ENCODE measurements around the gene DHDH. TPM values are rescaled to one million over a fixed set of nuclear protein-coding genes. Genes with fewer than 3 reads are reported as not detected.
"Not testable (repeated sequence)": the region's sequence is repeated elsewhere in the genome, so short reads cannot be mapped to it uniquely, and the experiment has no call there.

DHDH gene
- total RNA-seq, 2 experiments from 2014 or later = not detected

- no peak overlapping the region for H2AFZ ChIP-seq (ENCODE audit: low read length)
Measured at GRCh38 chr19:48895226-48895625, 38.3 kb upstream of the DHDH start.

GRCh38 chr19:48896191-48896720, 37.2 kb upstream of the DHDH start:
- Histone ChIP-seq H4K20me1 (ENCODE audit: insufficient read depth, low read length) (no peaks in the 10 kb centered on the region), H3K9me3 (ENCODE audit: low read length) (no peaks in the 10 kb centered on the region), H3K4me2 (ENCODE audit: low read length) (no peak overlapping the region), H3K4me1 (ENCODE audit: insufficient read depth, low read length, poor library complexity, severe bottlenecking) (peaks cover 27% of the 10 kb centered on the region), H2AFZ (ENCODE audit: low read length) (no peak overlapping the region), H3K4me3 (ENCODE audit: low read depth, low read length, poor library complexity, severe bottlenecking) (no peak overlapping the region), H3K27ac (ENCODE audit: low read depth, low read length, poor library complexity, severe bottlenecking) (no peak overlapping the region), H3K79me2 (ENCODE audit: insufficient read depth, low read depth, low read length) (peaks cover 5% of the 10 kb centered on the region; the same call in 1 of the 2 replicates), H3K9me2 (ENCODE audit: insufficient read depth, low read length) (no peaks in the 10 kb centered on the region), H3K36me3 (ENCODE audit: insufficient read depth, low read length) (no peaks in the 10 kb centered on the region)
- ChIA-PET POLR2A (interaction anchor here (0.8 kb wide), 1 partner anchor 16 kb away, joined by 4 read pairs; no protein-coding TSS in a partner anchor), CTCF (ENCODE audit: unreplicated experiment) (no interaction called here)
- DNase-seq (ENCODE audit: low spot score) = peak; percentile 39
- BruUV-seq (replicated peaks) = no TSS peak
- intact Hi-C loops (cut with micrococcal nuclease; ENCODE audit: unreplicated experiment) = no loop called here
- TF ChIP-seq CTCF (conservative IDR thresholded peaks at IDR 0.05; ENCODE audit: low read length) = no peak
- no peak for TF ChIP-seq EZH2phosphoT487 (IDR thresholded peaks at IDR 0.05; ENCODE audit: borderline replicate concordance, low read depth, low read length)

More at GRCh38 chr19:48895226-48895625, 38.3 kb upstream of the DHDH start:
- Histone ChIP-seq H3K79me2 (ENCODE audit: insufficient read depth, low read depth, low read length) (no peaks in the 10 kb centered on the region), H3K27ac (ENCODE audit: low read depth, low read length, poor library complexity, severe bottlenecking) (no peak overlapping the region), H3K4me2 (ENCODE audit: low read length) (no peak overlapping the region), H3K9me2 (ENCODE audit: insufficient read depth, low read length) (no peaks in the 10 kb centered on the region), H3K9me3 (ENCODE audit: low read length) (no peaks in the 10 kb centered on the region), H3K4me1 (ENCODE audit: insufficient read depth, low read length, poor library complexity, severe bottlenecking) (peaks cover 33% of the 10 kb centered on the region), H4K20me1 (ENCODE audit: insufficient read depth, low read length) (no peaks in the 10 kb centered on the region), H3K36me3 (ENCODE audit: insufficient read depth, low read length) (no peaks in the 10 kb centered on the region), H3K4me3 (ENCODE audit: low read depth, low read length, poor library complexity, severe bottlenecking) (no peak overlapping the region)
- ChIA-PET CTCF (ENCODE audit: unreplicated experiment) (interaction anchor here (0.6 kb wide), 1 partner anchor 75 kb away, joined by 3 read pairs; no protein-coding TSS in a partner anchor), POLR2A (interaction anchor here (1.2 kb wide), 1 partner anchor 22 kb away, joined by 3 read pairs; no protein-coding TSS in a partner anchor)
- DNase-seq (ENCODE audit: low spot score) = no peak
- TF ChIP-seq EZH2phosphoT487 (IDR thresholded peaks at IDR 0.05; ENCODE audit: borderline replicate concordance, low read depth, low read length) (no peak), CTCF (conservative IDR thresholded peaks at IDR 0.05; ENCODE audit: low read length) (no peak)
- intact Hi-C loops (cut with micrococcal nuclease; ENCODE audit: unreplicated experiment) = no loop called here
- BruUV-seq (replicated peaks) = no TSS peak

- DNase-seq (ENCODE audit: low spot score) = no peak
- Histone ChIP-seq H3K4me3 (ENCODE audit: low read depth, low read length, poor library complexity, severe bottlenecking) (no peak overlapping the region), H3K9me3 (ENCODE audit: low read length) (no peaks in the 10 kb centered on the region), H4K20me1 (ENCODE audit: insufficient read depth, low read length) (no peaks in the 10 kb centered on the region), H3K9me2 (ENCODE audit: insufficient read depth, low read length) (no peaks in the 10 kb centered on the region), H3K36me3 (ENCODE audit: insufficient read depth, low read length) (peaks cover 5% of the 10 kb centered on the region; the same call in 1 of the 2 replicates), H3K4me2 (ENCODE audit: low read length) (no peak overlapping the region), H3K79me2 (ENCODE audit: insufficient read depth, low read depth, low read length) (peaks cover 5% of the 10 kb centered on the region; the same call in 1 of the 2 replicates), H2AFZ (ENCODE audit: low read length) (no peak overlapping the region), H3K27ac (ENCODE audit: low read depth, low read length, poor library complexity, severe bottlenecking) (no peak overlapping the region), H3K4me1 (ENCODE audit: insufficient read depth, low read length, poor library complexity, severe bottlenecking) (peaks cover 22% of the 10 kb centered on the region)
- TF ChIP-seq EZH2phosphoT487 (IDR thresholded peaks at IDR 0.05; ENCODE audit: borderline replicate concordance, low read depth, low read length) (no peak), CTCF (conservative IDR thresholded peaks at IDR 0.05; ENCODE audit: low read length) (no peak)
- POLR2A ChIA-PET = no interaction called here
- CTCF ChIA-PET (ENCODE audit: unreplicated experiment) = no interaction called here
- BruUV-seq (replicated peaks) = no TSS peak
- intact Hi-C loops (cut with micrococcal nuclease; ENCODE audit: unreplicated experiment) = no loop called here
Measured at GRCh38 chr19:48897181-48897580, 36.3 kb upstream of the DHDH start.

GRCh38 chr19:48899386-48899749, 34.1 kb upstream of the DHDH start:
- H3K4me1 ChIP-seq (ENCODE audit: insufficient read depth, low read length, poor library complexity, severe bottlenecking) = peaks cover 15% of the 10 kb centered on the region
- H3K27ac ChIP-seq (ENCODE audit: low read depth, low read length, poor library complexity, severe bottlenecking); H3K4me3 ChIP-seq (ENCODE audit: low read depth, low read length, poor library complexity, severe bottlenecking); BruUV-seq (replicated peaks); POLR2A ChIA-PET; H3K79me2 ChIP-seq (ENCODE audit: insufficient read depth, low read depth, low read length); H2AFZ ChIP-seq (ENCODE audit: low read length); intact Hi-C loops (cut with micrococcal nuclease; ENCODE audit: unreplicated experiment); H4K20me1 ChIP-seq (ENCODE audit: insufficient read depth, low read length); DNase-seq (ENCODE audit: low spot score); H3K9me2 ChIP-seq (ENCODE audit: insufficient read depth, low read length); H3K4me2 ChIP-seq (ENCODE audit: low read length); H3K9me3 ChIP-seq (ENCODE audit: low read length): not testable (repeated sequence)
- peaks cover 10% of the 10 kb centered on the region for H3K36me3 ChIP-seq (ENCODE audit: insufficient read depth, low read length)
- CTCF ChIA-PET (ENCODE audit: unreplicated experiment) = interaction anchor here (1.0 kb wide), 1 partner anchor 14 kb away, joined by 3 read pairs; no protein-coding TSS in a partner anchor
